GM21619 (cell line): ENCODE results near the gene FCAMR.

Source experiments
- ATAC-seq: cut with Tn5 transposase; IDR thresholded peaks from one replicate; pipeline ENCODE4 v1.9.1; 2021; ENCODE audit not compliant: unreplicated experiment

The FCAMR gene

GRCh38 chr1:207000651-207001291 lies 30.5 kb upstream of the FCAMR start:
- no peak for ATAC-seq

GRCh38 chr1:206998816-206999215 lies 28.6 kb upstream of the FCAMR start:
- ATAC-seq, result no peak

- no peak for ATAC-seq
These were observed 22.5 kb upstream of the FCAMR start for GRCh38 chr1:206992790-206993189.

- no peak for ATAC-seq
These were observed 17.6 kb upstream of the FCAMR start for GRCh38 chr1:206987873-206988272.

GRCh38 chr1:206986885-206987284 lies 16.6 kb upstream of the FCAMR start:
- no peak for ATAC-seq

- no peak for ATAC-seq
These were observed 16.1 kb upstream of the FCAMR start for GRCh38 chr1:206986402-206986801.

GRCh38 chr1:206985162-206985749 lies 15.0 kb upstream of the FCAMR start:
- no peak for ATAC-seq

GRCh38 chr1:206982216-206982615 lies 12.0 kb upstream of the FCAMR start:
- ATAC-seq, result peak; percentile 82

- ATAC-seq, result no peak
These were observed 9.3 kb upstream of the FCAMR start for GRCh38 chr1:206979379-206980043.

GRCh38 chr1:206978259-206978658 lies 8.0 kb upstream of the FCAMR start:
- ATAC-seq, result no peak

GRCh38 chr1:206975306-206975705 lies 5.0 kb upstream of the FCAMR start:
- ATAC-seq, result no peak

GRCh38 chr1:206974140-206974539 lies 3.9 kb upstream of the FCAMR start:
- no peak for ATAC-seq

GRCh38 chr1:206972728-206973127 lies 2.5 kb upstream of the FCAMR start:
- ATAC-seq, result no peak

GRCh38 chr1:206971029-206971655 lies 882 bp upstream of the FCAMR start:
- peak; percentile 46 for ATAC-seq

- ATAC-seq, result no peak
These were observed 1.2 kb downstream of the FCAMR start for GRCh38 chr1:206969090-206969489.

- ATAC-seq, result peak; percentile 70
These were observed 3.0 kb downstream of the FCAMR start for GRCh38 chr1:206967096-206967849.

- ATAC-seq, result no peak
These were observed 4.5 kb downstream of the FCAMR start for GRCh38 chr1:206965781-206966180.

- no peak for ATAC-seq
These were observed 6.5 kb downstream of the FCAMR start for GRCh38 chr1:206963740-206964139.

- ATAC-seq, result no peak
These were observed 7.0 kb downstream of the FCAMR start for GRCh38 chr1:206963119-206963712.

GRCh38 chr1:206962272-206962671 lies 8.0 kb downstream of the FCAMR start:
- ATAC-seq, result no peak

- ATAC-seq, result no peak
These were observed 8.6 kb downstream of the FCAMR start for GRCh38 chr1:206961668-206962067.
